Inflammatory macrophage treated with lipopolysaccharide for 1 hour (primary cell): ENCODE results near the gene SCO2.

Experiments used
- DNase-seq, 2 donors: peaks; one replicate each; pipeline ENCODE4 v3.0.0-alpha.2; 2020 to 2022

Gene SCO2

GRCh38 chr22:50517495-50518260, 7.7 kb downstream of the SCO2 start:
- DNase-seq = no peak

DNA sequence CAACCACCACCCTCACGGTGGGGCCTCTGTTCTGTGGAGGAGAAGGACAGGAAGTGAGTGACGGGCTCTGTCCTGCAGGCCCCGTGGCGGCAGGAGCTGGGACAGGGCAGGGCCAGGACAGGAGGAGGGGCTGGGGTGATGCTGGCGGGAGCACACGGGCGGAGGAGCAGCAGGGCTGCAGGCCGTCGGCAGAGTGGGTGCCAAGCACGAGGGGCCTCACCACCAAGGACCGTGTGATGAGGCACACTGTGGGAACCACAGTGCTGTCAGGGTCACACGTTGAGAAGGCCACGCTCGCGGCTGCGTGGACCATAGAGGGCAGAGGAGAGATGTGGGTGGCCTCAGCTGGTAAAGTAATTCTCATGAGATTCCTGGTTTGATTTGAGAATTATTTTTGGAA, 8.5 kb downstream of the SCO2 start:
- no peak for DNase-seq

DNA sequence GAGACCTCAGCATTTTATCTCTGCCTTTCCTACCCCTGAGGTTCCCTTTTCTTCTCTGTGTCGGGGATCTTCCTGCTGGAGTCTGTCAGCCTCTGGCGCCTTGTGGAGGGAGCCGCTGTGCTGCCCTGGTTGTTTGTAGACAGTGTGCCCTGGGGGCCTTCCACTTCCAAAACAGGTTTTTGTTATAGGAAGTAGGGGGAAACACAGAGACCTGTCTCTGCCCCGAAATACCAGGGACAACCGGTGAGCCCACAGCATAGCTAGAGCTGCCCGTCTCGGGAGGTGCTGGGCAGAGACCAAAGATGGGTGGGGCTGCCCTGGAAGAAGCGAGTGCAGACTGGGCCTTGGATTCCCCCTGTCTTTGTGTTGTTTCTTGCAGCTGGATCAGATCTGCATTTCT, 9.3 kb downstream of the SCO2 start:
- DNase-seq = no peak

GRCh38 chr22:50513175-50513574, 12.2 kb downstream of the SCO2 start:
- no peak for DNase-seq

GRCh38 chr22:50508897-50509296, 16.5 kb downstream of the SCO2 start:
- no peak for DNase-seq

DNA sequence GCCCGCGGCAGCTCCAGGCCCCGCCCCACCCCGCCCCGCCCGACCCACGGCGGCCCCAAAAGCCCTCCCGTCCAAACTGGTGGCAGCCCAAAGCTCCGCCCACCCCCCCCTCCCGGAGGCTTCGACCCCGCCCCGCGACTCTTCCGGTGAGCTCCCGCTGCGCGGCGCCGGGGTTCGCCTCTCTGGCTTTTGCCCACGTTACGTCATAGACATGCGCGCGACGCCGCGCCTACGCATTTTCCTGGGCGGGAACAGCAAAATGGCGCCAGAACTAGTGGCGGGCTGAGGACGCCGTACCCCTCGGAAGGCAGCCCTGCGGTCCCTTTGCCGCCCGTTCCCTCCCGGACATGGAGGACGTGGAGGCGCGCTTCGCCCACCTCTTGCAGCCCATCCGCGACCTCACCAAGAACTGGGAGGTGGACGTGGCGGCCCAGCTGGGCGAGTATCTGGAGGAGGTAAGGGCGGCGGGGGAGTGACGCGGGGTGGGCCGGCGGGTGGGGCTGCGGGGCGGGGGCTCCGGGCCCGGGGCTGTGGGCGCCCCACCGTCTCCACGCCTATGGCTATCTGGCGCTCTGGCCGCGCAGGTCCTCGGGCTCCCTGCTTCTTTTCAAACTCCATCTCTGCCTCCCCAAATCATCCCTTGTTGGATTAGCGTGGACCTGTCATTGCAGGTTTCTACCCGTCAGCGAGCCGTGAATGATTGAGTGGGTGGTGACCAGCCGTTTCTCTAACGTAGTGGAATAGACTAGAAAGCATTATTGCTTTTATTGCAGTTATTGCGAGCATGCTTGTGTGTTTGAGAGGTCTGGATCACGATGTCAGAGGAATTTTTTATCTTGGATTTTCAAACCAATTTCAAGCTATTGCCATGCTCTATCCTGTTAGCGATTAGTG, 17.2 kb downstream of the SCO2 start, which contains the start of gene NCAPH2:
NCAPH2 (plus strand) TSS at position 234 of the 894 bp plus-strand sequence; CDS start at position 348, 114 bp downstream.
- peak; percentile 96 to 99 for DNase-seq

DNA sequence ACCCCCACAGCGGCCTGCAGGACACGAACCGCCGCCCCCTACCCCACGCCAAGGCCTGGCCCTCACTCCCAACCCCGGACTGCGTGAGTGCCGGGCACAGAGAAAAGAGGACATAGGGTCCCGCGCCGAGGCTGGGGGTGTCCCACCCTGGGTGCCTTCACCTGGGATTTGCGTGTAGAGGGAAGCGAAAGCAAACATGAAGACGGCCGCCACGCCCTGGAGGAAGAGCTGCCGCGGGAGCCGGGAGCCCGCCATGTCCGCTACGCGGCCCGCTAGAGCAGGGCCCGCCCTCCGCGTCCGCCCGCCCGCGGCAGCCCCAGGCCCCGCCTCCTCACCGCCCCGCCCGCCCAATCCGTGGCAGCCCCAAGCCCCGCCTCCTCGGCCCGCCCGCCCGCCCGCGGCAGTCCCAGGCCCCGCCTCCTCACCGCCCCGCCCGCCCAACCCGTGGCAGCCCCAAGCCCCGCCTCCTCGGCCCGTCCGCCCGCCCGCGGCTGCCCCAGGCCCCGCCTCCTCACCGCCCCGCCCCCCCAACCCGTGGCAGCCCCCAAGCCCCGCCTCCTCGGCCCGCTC, 17.9 kb downstream of the SCO2 start, which contains the start of gene LMF2:
LMF2 (minus strand) TSS at position 282 of the 570 bp plus-strand sequence; CDS start at position 255, 27 bp downstream.
- DNase-seq = no peak

GRCh38 chr22:50506611-50507420, 18.6 kb downstream of the SCO2 start:
- DNase-seq = no peak

GRCh38 chr22:50505776-50506610, 19.4 kb downstream of the SCO2 start:
- DNase-seq = no peak

DNA sequence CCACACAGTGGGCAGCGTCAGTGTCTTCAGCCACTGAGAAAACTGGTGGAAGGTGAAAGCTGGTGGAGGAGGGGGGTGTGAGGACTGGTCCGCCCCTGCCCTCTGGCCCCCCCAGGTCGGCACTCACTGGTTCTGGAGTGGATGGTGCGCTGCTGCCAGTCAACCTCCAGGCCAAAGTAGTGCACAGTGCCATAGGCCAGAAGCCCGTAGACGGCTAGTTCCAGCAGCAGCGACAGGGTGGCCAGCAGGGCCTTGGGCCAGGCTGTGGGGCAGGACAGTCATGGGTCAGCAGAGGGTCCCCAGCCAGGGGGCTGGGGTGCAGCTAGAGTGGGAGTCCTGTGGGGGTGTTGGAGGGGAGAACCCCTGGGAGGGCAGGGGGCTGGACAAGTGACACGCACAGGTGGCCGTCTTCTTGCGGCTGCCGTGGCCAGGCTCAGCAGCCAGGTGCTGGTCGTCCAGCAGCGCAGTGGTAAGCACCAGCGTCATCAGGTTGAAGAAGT, 20.1 kb downstream of the SCO2 start:
- DNase-seq = no peak

DNA sequence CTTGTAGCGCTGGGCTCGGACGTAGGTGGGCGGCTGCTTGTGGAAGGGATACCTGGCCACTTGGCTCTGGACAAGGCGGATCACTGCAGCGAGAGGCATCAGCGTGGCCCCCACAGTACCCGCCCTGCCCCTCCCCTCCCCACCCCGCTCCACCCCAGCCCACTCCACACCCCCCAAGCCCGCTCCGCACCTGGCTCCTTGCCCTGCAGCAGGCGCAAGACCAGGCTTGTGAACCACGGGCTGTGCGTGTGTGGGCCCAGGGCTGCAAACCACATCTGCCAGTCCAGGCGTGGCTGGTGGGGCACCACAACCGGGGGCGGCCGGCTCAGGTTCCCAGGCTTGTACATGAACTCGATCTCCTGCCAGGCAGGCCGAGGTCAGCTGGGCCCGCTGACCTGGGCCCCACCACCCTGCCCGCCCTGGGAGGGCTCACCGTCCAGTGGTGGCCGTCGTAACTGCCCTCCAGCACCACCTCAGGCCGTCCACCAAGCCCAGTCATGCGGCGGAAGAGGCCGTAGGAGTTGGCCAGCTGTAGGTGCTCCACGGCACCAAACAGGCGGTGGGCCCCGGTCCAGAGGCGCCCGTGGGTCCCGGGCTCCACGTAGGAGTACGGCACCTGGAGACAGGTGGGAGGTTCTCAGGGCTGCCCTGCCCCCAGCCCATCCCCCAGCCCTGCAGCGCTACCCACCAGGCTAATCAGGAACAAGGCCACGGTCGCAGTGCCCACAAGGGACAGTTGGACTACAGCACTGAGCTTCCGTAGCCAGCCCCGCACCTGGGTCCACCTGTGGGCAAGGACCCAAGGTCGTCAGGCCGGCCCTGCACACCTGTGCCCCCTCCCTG, 20.8 kb downstream of the SCO2 start:
- no peak for DNase-seq

DNA sequence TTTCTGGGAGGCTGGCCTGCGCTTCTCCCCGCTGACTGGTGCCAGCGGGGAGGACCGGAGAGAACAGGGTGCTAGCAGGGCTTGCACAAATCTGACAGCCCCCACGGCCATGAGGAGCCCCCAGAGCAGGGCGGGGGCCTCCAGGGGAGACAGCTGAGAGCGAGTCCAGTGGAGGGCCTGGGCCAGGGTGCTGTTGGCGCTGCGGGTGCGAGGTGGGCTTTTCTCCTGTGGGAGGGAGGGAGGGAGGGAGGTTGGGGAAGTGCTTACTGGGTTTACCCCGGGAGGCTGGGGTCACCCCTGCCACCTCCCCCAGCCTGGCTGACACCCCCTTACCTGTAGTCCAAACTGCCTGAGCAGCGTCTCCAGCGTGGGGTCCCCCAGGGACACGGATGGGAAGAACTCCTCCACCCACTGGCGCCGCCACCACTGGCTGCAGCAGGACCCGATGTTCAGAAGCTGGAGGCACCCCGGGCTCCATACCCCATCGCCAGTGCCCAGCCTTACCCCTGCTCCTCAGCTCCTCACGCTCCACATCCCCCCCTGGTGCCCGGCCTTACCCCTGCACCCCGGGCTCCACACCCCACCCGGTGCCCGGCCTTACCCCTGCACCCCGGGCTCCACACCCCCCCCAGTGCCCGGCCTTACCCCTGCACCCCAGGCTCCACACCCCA, 21.8 kb downstream of the SCO2 start:
- no peak for DNase-seq

DNA sequence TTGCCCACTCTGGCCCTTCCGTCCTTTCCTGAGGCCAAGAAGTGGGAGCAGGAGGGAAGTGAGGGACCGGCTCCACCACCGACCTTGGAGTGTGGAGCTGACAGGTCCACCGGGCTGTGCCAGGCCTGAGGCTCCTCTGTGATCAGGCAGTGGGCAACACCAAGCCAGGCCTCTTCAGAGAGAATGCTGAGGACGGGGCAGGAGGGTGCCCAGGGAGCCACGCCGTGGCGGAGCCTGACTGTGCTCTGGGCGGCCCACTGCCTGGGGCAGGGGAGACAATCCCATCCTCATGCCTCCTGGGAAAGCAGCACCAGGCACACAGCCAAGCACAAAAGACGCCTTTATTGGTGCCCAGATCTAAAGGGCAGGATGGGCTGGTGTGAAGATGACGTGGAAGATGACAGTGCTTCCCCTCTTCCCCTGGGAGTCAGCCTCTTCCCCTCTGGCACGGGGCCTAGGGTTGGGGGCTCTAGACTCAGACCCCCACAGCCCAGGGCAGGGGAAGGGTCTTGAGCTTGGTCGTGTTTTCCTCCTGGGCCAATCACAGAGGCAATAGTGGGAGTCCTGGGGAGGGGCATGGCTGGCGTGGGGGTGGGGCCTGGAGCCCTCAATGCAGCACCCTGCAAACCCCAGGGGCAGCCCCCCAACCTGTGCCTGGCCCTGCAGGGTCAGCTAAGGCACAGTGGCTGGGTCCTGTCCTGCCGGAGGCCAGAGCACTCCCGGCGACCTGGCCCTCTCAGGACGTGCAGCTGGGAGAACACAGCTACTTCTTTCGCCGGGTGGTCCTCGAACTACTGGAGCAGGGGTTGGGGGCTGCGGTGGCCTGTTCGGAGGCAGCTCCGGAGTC, 22.5 kb downstream of the SCO2 start:
- no peak for DNase-seq

- DNase-seq = no peak
Measured at GRCh38 chr22:50502096-50502495, 23.3 kb downstream of the SCO2 start.

DNA sequence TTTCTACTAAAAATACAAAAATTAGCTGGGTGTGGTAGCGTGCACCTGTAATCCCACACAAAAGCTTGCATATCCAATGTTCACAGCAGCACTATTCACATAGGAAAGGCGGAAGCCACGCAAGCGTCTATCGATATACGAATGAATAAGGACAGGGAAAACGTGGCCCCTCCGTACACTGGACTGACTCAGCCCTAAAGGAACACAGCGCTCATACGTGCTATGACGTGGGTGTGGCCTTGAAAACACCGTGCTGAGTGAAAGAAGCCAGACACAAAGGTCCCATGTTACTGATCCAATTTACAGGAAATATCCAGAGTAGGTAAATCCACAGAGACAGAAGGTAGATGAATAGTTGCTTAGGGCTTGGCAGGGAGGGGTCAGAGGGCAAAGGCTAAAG, 24.9 kb downstream of the SCO2 start:
- no peak for DNase-seq

- peak; percentile 45 to 89 for DNase-seq
Measured at GRCh38 chr22:50498322-50498890, 27.0 kb downstream of the SCO2 start.

GRCh38 chr22:50497093-50497492, 28.3 kb downstream of the SCO2 start:
- no peak for DNase-seq

DNA sequence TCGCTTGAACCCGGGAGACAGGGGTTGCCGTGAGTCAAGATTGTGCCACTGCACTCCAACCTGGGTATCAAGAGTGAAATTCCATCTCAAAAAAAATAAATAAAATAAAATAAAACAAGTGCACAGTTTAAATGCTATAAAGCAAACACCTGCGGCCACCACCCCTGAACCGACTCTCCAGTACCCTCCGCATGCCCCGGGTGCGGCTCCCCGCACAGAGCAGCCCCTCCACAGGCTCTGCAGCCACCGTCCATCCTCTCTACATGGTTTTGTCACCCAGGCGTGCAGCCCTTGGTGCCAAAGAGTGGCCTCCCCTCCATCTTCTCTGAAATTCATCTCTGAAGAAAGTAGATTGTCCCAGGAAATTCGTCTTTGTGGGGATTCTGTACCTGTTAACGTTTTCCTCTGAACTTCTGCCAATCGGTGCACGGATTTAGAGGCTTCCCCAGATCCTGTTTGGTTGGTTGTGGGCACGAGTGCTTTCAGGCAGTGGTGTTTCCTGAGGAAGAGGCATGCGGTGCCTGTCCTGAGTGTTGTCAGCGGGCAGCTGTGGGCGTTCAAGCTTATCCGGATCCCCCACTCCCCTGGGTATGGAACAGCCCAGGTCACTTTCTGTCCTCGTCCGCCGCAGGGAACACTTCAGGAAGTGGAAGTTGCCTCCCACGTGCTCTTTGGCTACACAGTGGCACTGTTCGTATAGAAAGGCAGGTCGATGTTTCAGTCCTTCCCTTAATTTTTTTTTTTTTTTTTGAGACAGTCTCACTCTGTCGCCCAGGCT, 34.7 kb downstream of the SCO2 start:
- peak; percentile 51 to 78 for DNase-seq
